ENCODE results near the gene ATXN1.

The ATXN1 gene

DNA sequence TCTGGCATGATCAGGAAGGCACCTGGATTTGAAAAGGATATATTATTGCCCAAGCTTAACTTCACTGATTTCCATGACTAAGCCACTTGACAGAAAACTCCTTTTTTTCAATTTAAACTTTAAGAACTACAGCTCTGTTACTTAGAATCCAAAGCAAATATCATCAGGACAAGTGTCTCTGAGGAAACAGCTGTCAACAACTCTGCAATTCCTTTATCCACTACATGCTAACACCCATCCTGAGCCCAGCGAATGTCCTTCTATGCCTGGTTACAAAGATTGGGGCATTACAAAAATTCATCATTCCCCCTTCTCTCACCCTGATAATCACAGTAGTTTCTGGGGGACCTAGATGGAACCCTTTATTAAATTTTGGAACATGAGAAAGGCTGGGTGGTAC is 386.1 kb downstream of the ATXN1 start:
- no peak for DNase-seq

GRCh38 chr6:16374461-16375200 is 386.6 kb downstream of the ATXN1 start:
- DNase-seq: peak; percentile 93 to 97

- peak; percentile 17 to 65 for DNase-seq
Observed at GRCh38 chr6:16374016-16374415, 387.2 kb downstream of the ATXN1 start.

GRCh38 chr6:16372029-16372776 is 389.1 kb downstream of the ATXN1 start:
- DNase-seq: no peak

GRCh38 chr6:16371401-16371800 is 389.9 kb downstream of the ATXN1 start:
- no peak for DNase-seq

DNA sequence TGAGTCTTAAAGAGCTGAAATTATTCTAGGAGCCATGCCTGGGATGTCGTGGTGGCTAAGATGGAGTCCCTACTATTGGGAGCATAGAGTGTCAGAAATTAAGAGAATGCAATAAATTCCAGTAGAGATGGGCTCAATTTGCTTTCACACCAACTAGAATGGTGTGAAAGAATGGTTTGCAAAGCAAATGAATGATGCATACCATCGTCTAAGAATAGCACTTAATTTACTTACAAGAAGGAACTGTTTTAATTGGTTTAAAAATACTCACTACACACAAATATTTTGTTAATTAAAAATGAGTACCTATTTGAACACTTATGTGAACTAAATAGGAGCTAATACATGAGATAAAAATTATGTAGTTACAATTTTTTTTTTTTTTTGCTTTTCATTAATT is 390.3 kb downstream of the ATXN1 start:
- DNase-seq: no peak

- DNase-seq: no peak
Observed at GRCh38 chr6:16369989-16370388, 391.3 kb downstream of the ATXN1 start.

GRCh38 chr6:16369140-16369745 is 392.0 kb downstream of the ATXN1 start:
- DNase-seq: no peak

DNA sequence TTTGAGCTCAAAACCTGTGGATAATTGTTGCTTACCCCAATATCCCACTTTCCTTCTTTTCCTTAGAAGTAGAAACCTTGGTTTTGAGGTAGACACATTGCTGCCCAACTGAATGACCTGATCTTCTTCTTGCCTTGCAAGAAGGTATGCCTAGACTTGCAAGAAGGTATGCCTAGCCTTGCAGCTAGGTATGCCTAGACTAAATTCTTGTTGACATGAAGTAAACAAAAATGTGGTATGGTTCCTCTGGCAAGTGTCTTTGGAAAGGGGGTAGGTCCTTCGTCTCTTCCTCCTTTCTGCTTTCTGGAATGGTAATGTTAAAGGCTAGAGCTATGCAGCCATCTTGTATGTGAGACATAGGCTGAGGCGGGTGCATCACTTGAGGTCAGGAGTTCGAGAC is 393.7 kb downstream of the ATXN1 start:
- DNase-seq: no peak

DNA sequence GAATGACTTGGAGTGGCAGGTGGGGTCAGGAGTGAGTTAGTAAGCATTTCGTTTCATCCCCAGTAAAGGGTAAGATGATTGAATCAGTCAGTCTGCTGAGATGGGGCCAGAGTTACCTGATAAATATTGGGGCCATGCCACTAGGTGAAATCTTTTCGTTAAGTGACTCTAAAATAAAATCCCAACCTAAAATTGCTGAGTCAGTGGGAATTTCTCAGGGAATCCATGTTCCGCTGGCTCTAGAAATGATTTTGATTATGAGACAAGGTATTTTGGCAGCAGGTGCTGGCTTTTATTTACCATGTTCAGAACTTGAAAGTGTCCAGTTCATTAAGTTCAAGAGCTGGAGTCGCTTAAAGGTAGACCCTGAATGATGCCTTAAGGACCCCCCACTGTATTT is 397.5 kb downstream of the ATXN1 start:
- no peak for DNase-seq

DNA sequence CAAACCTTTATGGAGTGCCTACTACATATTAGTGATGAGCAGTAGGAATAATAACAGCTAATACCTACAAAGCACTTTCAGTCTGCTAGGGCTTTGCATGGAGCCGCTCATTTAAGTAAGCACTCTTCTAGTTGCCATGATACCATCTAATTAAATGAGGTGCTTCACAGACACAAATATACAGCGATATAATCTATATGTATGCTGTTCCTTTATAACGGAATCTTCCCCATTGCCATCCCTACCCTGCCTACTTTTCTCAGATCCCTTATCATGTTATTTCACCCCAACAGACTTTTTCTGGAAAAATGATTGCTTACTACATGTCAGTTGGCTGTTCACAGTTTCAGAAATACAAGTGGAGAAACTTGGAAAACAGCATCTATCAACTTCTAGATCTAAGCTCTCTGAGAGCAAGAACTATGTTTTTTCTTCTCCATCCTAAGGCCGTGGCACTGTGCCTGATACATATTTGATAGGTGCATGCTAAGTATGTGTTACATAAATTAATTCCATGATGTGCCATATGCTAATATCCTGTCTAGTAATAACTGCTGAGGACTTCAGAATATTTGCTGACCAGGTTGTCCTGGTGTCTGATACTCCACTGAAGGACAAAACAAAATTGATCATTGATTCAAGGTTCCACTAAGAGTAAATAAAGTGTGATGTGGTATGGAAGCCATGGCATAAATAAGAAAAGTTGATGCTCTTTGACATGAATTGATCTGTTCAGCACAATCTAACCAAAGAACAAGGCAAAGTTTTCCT is 398.3 kb downstream of the ATXN1 start:
- no peak for DNase-seq

DNA sequence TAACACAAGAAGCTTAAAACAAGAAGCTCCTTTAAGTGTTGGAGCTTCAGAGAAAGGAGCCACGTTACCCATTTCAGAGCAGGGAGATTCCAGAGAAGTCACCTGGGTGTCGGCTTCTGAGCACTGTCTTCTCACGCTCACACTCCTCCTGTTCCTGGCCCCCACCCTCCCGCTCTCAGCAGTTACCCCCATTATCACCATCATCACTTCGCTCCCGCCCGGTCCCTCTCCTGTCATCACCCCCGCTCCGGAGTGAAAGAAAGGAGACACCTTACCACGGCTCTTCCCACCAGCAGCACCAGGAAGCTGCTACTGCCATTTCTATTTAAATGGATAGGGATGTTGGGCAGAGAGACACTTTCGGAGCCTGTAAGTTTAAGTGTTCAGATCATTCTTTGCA is 399.0 kb downstream of the ATXN1 start:
- no peak for DNase-seq

DNA sequence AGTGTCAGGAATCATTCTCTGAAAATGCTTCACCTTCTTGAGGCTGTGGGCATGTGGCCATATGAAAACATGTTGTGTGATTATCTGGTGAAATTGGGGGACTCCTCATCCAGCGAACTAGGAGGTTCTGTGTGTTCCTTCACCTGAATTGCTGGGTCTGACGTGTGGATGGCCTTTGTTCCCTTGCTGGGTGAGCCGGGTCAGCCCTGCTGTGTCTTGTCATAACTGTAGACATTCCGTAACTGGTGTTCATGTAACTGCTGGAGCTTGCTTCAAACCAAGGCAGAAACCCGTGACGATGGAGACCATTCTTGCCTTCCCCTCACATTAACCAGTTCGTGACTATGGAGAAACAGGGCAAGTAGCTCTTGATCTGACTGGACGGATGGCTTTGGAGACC is 399.4 kb downstream of the ATXN1 start:
- DNase-seq: no peak

- DNase-seq: no peak
Observed at GRCh38 chr6:16361121-16361520, 400.1 kb downstream of the ATXN1 start.

DNA sequence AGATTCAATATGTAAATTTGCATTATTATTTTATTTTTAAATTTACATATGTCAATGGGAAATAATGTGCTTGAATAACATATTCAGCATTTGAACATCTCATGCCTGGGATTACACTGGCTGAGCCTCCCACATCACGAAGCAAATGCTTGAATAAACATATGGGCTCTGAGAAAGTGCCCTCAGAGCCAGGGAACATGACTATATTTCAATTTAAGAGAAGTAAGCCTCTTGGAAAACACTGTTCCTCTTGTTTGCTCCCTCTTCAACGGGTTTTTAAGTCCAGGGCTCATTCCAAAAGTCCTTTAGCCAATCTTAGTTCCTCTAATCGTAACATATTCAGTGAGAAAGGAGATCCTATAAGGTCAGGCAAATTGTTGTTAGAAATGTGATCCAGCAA is 400.9 kb downstream of the ATXN1 start:
- DNase-seq: peak; percentile 49 to 51

DNA sequence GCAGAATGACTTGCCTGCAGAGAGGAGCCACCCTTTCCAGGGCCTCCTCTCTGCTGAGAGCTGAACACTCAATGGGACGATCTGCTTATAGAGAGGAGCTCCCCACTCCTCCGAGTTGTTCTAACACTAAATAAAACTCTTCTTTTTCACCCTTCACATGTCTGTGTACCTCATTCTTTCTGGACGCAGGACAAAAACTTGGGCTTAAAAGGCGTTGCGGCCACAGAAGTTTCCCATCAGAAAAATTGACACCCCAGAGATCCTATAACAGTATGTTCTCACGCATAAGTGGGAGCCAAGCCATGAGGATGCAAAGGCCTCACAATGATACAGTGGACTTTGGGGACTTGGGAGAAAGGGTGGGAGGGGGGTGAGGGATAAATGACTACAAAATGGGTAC is 401.7 kb downstream of the ATXN1 start:
- no peak for DNase-seq

DNA sequence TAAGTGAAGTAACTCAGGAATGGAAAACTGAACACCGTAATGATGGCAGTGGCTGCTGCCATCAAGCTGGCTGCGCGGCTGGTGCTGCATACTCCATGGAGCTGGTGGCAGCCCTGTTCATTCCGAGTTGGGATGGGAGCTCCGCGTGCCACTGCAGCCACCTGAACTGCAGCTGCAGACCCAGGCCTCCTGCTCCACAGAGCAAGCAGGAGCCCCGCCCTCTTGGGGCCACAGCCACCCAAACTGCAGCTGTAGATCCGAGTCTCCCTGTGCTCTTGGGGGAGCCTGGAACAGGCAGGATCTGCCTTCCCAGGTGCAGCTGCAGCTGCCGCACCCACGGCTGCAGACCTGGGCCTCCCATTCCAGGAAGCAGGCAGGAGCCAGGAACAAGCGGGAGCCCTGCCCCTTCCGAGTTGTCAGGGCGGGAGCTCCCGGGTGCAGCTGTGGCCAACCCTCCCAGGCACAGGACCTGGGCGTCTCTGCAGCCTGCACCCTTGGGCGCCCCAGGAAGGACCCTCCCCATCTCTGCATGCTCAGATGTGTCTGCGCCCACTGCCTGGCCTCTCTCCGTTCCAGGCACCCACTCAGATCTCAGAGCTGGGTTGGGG is 402.6 kb downstream of the ATXN1 start:
- no peak for DNase-seq

- DNase-seq: peak; percentile 63
Observed at GRCh38 chr6:16355699-16356446, 405.4 kb downstream of the ATXN1 start.

DNA sequence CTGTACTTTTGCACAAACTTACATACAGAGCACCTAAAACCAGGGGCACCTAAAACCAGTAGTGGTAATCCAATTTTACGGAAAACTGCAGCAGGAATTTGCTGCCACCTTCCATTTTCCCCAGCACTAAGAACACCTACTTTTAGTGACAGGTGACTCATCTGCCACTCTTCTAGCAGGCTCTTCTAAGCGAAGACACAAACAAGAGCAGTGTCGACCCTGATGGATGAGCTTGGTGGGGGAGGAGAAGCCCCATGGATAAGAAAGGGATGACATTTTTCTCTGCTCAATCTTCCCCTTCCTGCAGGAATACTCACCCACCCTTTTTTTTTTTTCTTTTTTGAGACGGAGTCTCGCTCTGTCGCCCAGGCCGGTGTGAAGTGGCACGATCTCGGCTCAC is 406.0 kb downstream of the ATXN1 start:
- no peak for DNase-seq

GRCh38 chr6:16354692-16355091 is 406.6 kb downstream of the ATXN1 start:
- no peak for DNase-seq

DNA sequence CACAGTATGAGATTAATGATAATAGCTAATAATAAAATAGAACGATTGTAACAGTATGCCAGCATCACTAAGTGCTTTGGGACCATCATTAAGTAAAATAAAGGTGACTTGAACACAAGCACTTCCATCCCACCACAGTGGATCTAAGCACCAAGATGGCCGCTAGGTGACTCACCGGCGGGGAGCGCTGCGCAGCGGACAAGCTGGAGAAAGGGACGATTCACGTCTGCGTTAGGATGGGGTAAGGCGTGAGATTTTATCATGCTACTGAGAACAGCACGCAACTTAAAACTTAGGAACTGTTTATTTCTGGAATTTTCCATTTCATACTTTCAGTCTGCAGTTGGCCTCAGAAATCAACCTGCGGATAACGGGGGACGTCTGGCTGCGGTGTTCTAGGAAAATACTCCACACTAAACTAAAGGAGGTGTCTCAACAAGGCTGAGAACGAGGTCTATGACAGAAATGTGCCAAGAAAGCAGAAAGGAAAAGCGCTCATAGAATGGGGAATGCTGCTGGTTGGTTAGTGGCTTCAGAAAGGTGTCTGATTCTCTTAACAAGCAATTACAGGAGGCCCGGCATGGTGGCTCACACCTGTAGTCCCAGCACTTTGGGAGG is 408.3 kb downstream of the ATXN1 start:
- DNase-seq: no peak

DNA sequence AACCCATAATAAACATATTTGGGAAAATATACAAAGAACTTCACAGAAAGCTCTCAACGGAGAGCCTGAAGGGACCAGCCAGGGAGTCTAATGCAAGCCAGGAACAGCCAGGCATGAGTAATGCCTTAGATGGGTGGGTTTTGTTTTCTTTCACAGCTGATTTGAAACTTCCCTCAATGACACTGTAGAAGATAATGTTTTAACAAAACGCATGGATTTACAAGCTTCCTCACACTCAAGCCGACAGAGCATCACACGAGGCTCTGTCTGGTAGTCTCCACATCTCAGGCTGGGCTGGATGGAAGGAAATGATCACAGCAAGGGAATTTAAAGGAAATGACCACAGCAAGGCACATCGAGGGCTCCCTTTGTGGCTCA is 409.0 kb downstream of the ATXN1 start:
- no peak for DNase-seq
